ENCODE data around the gene ZEB1.

- TF ChIP-seq CTCF (IDR thresholded peaks at IDR 0.05; ENCODE audit: low read depth, low read length, poor library complexity, severe bottlenecking) (no peak), EZH2phosphoT487 (IDR thresholded peaks at IDR 0.05; ENCODE audit: borderline replicate concordance, low read length) (no peak)
These were observed 145.5 kb downstream of the ZEB1 start for GRCh38 chr10:31464552-31464951.

Measured in DOHH2 (cell line).